Measurements from ENCODE around the gene GRIP2.
A peak's percentile ranks its signal among the peaks of the same experiment; 100 is the strongest.

Gene GRIP2

DNA sequence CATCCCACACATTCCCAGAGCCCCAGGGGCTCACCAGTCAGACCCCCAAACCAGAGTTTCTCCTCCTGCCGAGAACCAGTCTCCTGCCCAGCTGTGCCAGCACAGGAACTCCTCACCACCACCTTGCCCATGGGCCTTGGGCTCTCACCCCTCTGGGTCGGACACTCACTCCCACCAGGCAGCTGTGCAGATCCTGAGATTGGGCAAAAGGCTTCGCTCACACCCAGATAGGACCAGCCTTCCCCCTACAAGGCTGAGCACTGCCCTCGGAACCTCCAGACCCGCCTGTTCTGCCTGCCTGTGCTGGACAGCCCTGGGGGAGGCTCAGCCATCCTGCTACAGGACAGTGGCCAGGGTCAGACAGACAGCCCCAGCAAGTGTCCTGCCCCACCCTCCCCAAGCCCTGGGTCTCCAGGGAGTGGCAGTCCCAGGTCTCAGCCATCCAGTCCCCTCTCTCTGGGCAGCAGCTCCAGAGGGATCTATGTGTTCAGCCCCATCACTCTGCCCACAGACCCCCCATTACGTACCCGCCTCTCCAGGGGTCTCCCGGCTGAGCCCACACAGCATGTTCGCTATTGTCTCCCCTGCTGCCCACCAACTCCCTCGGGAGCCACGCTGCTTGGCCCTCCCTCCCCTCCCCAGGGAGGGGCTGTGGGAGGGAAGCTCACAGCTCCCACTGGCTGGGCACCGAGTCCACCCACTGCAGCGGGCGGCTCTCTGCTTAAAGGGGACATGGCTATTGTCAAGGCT, at the start of gene GRIP2:
GRIP2 (minus strand) TSS at position 601 of the 750 bp plus-strand sequence; CDS start at position 567, 34 bp downstream.
- no peak for DNase-seq

DNA sequence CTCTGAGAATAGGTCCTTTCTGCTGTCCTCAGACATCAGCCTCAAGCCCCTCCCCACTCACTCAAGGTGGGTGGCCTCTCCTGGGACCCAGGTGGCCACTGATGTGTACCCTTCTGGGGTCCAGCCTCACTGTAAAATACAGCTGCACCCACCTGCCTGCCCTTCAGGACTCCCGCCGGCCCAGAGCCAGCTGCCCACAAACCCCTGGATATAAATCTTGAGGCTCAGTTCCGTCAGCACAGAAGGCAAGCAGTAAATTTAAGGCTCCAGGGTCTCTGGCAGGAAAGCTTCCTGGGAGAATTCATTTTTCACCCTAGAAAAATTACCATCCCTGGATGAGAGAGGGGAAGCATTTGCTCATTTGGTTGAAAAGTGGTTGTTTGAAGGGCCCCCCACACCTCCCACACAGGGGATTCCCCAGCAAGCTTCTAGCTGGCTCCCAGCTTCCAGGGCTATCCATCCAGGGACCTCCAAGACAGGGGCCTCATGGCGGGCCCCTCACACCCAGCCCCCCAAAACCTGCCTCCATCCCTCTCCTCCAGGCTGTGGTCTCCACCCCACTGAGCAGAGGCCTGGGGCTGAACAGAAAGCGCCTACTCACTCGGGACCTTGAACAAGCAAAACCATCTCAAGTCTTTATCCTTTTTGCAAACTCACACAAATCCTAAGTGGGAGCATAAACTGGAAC, 48.4 kb upstream of the GRIP2 start:
- DNase-seq, result no peak

DNA sequence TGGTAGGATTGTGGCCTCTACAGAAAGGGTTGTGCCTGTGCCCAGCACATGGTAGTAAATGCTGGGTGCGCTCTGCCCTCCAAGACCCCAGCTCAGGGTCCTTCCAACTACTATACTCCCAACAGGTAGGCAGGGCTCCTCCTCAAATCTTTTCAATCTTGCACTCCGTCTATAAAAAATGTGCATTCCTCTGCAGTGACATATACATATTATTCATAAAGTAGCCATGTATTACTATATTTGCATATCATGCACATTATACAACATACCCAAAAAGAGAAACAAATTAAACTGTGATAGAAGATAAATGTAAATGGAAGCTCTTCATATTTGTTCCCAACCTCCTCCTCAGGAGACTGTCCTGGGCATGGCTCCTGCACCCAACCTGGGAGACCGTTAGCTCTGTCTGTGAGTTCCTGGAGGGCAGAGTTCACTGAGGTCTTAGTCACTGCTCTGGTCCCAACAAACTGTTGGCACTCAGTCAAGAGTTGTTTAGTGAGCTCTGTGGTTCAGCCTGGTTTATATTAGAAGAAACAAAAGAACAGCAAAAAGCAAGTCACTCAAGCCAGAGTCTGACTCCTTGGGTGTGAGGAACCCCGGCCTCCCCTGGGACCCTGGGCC, 47.7 kb upstream of the GRIP2 start:
- no peak for DNase-seq

- no peak for DNase-seq
Measured at GRCh38 chr3:14586611-14587010, 46.5 kb upstream of the GRIP2 start.

DNA sequence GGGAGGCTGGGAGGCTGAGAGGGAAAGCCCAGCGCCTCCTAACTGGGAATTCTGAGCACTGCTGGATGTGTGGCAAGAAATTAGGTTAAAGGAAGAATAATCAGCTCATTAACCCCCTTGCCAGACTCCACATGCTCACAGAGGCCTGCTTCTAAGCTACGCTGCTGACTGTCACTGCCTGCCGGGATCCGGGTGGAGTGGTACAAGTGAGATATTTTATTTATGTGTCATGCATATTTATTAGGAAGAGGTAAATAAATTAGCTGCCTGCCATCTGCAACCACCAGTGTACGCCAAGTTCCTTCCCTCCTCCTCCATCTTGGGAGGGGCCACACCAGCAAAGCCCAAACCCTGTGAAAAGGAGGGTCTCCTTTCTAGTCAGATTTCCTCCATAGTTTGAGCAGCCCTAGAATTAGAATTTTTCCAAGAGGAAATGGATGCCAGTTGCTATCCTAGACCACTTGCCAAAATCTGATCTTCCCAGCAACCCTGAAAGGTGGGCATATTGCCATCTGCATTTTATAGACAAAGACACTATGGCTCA, 43.5 kb upstream of the GRIP2 start:
- no peak for DNase-seq

- DNase-seq, result no peak
Measured at GRCh38 chr3:14582045-14582410, 41.9 kb upstream of the GRIP2 start.

- DNase-seq, result no peak
Measured at GRCh38 chr3:14581334-14582044, 41.3 kb upstream of the GRIP2 start.

DNA sequence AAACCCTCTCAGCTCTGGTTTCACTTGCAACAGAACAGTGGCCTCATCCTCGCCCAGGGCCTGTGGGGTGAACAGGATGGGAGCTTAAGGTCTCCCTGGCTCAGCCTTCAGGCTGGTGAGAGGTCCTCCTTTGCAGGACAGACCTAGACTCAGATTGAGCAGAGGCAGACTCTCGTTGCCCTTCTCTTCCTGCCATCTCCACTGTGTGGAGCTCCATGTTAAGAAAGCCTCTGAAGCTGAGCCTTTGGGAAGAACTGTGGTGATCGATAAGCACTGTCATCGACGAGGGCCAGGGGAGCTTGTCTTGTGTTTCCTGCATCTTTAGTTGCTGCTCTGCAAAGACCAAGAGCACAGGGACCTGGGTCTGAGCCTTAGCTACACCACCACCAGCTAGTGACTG, 37.8 kb upstream of the GRIP2 start:
- DNase-seq, result no peak

- DNase-seq, result no peak
Measured at GRCh38 chr3:14576163-14576562, 36.0 kb upstream of the GRIP2 start.

DNA sequence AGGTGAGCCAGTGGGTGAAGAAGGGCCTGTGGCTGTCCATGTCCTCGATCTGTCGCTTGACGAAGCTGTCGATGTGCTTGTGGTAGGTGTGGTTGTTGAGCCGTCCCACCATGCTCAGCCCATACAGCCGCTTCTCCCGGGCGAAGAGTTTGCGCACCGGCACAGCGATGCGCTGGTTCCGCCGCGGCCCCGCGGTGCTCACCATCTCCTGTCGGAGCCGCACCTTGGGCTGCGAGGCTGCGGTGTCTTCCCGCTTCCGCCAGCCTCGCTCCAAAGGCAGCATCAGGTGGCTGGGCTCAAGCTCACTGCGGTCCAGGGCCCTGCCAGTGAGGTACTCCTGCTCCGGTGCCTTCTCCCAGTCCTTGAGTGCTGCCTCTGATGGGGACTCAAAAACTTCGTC, 34.0 kb upstream of the GRIP2 start:
- no peak for DNase-seq

DNA sequence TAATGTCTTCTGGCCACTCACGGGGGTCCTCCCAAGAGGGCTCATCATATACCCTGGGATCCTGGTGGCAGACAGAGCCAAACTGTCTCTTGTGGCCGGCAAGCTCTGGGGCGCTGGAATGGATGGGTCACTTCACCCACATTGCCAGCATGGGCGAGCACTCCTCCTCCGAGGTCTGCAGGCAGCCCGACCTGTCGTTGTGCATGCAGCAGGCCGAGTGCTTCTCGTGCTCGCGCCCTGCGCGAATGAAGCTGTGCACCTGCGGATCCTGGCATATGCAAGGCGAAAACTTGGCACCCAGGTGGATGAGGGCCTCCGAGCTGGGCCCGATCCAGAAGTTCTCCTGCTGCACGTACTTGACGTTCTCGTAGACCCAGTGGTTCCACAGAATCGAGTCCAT, 33.6 kb upstream of the GRIP2 start:
- DNase-seq, result no peak

DNA sequence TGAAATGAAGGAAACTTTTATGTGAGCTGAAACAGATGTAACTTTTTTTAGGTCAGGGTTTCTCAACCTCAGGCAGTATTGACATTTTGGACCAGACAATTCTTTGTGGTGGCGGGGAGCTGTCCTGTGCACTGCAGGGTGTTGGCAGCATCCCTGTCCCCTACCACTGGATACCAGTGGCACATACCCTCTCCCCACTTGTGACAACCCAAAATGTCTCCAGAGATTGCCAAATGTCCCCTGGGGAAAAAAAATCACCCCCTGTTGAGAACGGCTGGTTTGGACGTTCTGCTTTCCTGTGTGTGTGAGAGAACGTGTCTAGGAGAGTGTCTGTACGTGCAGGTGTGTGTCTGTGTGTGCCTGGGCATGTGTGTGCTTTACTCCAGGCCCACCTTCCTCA, 30.7 kb upstream of the GRIP2 start:
- DNase-seq, result no peak

GRCh38 chr3:14570089-14570488, 29.9 kb upstream of the GRIP2 start:
- peak; percentile 12 to 28 for DNase-seq

GRCh38 chr3:14569474-14570000, 29.4 kb upstream of the GRIP2 start:
- peak in 1 of 2 experiments; percentile 4 for DNase-seq

DNA sequence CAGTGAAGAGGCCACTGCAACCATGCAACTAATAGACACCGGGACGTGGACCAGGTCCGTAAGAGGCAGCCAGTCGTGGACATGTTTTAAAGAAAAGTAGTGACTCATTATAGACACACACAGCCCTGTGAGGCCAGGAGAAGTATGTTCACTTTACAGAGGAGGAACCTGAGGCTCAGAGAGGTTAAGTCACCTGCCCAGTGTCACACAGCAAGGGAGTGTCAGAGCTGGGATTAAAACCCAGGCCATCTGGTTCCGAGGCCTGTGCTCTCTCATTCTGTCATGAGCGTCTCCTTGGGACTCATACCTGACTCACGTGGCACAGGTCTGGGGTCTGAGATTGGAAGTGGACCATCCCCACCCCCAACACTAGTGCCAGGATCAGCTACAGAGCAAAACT, 28.1 kb upstream of the GRIP2 start:
- DNase-seq, result no peak

DNA sequence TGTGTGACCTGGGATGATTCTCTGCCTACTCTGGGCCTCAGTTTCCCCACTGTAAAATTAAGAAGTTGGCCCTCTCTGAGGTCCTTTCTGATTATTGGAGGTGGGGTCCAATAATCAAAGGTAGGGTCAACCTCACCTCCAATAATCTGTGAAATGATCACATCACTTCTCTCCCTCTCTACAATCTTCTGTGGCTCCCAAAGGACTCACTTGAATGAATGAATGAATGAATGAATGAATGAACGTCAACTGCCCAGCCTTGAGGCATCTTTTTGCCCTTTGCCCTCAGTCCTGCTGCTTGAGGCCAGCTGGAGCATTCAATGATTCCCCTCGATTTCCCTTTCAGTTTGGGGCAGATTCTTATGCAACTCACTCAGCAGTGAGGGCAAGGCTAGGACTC, 26.7 kb upstream of the GRIP2 start:
- DNase-seq, result no peak

DNA sequence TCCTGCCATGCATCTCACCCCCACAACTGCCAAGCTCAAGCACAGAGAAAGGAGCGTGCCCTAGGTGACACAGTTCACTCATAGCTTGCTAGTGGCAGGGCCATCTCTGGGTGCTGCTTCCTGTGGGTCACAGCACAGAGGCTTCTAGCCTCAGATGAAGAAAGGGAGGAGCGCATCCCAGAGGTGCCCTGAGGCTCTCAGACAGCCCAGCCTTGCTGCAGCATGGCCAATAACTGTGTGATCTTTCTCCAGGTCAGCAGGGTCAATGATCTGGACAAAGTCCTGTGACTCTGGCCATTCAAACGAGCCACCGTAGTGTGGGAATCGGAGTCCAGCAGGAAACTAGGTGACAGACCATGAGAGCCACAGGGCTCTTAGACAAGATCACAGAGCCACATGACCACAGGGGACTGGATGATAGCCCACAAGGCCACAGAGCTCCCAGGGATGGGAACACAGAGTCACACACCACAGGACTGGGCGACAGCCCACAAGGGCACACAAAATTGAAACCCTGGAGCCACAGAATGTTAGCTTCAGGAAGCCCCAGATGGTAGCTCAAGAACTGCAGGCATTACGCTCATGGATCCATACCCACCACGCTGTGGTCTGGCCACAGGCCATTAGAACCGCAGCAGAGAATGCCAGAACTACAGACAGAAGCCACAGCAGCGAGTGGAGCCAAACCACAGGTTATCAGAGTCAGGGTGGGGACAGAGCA, 25.9 kb upstream of the GRIP2 start:
- no peak for DNase-seq

GRCh38 chr3:14564741-14565140, 24.6 kb upstream of the GRIP2 start:
- no peak for DNase-seq

DNA sequence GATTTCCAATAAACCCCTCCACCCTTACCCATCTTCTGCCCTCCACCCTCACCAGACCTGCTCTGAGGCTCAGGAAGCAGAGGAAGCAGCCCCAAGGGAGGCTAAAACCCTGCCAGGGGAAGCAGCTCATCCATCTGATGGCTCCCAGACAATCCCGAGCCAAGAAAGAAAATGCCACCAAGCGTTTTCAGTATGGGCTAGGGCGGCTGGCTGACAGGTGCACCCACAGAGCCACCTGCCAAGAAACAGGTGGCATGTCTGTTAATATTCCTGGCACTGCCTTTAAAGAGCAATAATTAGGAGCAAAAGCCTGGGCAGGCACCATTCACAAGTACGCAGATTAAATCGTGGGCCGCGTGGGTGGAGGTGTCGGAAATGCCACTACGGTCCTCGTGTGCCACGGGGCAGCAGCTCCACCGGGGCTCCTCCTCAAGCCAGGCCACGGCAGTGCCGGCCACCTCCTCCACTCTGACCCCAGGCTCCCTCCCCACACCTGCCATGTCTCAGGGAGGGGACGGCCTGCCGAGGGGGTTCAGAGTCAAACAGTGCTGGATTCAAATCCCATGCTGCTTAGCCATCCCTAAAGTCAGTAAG, 23.9 kb upstream of the GRIP2 start:
- DNase-seq, result no peak

DNA sequence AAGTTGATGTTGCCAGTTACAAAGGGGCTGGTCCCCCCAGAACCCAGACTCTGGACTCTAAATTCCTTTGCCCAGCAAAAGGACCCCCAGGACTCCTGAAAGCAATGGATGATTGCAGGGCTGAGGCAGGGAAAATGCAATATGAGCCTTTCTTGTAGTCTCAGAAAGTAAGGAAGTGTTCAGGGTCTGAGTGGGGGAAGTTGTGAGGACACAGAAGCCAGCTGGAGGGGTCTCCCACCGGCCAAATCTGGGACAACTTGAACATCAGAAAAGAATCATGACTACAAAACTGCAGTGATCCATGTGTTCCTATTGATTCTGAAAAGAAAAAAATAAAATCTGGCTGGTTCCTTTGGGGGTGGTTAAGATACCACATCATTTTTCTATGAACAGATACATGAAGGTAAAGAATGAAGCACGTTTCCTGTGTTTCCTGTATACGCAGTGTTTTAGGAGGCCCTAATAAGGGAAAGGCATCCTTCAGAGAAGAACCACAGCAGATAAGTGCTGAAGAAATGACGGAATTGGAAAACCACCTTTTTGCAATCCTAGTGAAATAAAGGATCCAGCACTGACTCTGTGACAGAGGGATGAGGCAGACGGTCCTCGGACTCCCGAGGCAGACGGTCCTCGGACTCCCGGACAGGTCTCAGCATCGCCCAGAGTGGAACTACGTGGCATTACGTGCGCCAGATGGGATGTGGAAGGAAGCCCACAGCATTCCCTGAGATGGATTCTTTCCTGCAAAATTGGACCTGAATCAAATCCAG, 22.2 kb upstream of the GRIP2 start:
- no peak for DNase-seq
